ENCODE measurements around the gene EGLN1. TPM values are rescaled to one million over a fixed set of nuclear protein-coding genes. Genes with fewer than 3 reads are reported as not detected.

The EGLN1 gene
- total RNA-seq, 4 donors from 2014 or later, result 36.6 to 48.5 (median 42.2) TPM

- DNase-seq, result no peak
- Histone ChIP-seq H3K27me3 (no peaks in the 10 kb centered on the region), H3K4me1 (peaks cover 27 to 28% of the 10 kb centered on the region in 2 donors), H3K9me3 (no peaks in the 10 kb centered on the region), H3K27ac (no peak overlapping the region), H3K36me3 (no peaks in the 10 kb centered on the region), H3K4me3 (replicated peaks in 1 of 3) (no peak overlapping the region)
- intact Hi-C loops (cut with DNase I), result no loop called here
- WGBS, 2 donors, result 95 to 97% methylated on average over 2 of the region's 2 CpGs
- TF ChIP-seq, protein P1, sequence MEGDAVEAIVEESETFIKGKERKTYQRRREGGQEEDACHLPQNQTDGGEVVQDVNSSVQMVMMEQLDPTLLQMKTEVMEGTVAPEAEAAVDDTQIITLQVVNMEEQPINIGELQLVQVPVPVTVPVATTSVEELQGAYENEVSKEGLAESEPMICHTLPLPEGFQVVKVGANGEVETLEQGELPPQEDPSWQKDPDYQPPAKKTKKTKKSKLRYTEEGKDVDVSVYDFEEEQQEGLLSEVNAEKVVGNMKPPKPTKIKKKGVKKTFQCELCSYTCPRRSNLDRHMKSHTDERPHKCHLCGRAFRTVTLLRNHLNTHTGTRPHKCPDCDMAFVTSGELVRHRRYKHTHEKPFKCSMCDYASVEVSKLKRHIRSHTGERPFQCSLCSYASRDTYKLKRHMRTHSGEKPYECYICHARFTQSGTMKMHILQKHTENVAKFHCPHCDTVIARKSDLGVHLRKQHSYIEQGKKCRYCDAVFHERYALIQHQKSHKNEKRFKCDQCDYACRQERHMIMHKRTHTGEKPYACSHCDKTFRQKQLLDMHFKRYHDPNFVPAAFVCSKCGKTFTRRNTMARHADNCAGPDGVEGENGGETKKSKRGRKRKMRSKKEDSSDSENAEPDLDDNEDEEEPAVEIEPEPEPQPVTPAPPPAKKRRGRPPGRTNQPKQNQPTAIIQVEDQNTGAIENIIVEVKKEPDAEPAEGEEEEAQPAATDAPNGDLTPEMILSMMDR (IDR thresholded peaks at IDR 0.05), result no peak
- TF ChIP-seq POLR2A (IDR thresholded peaks at IDR 0.05), result no peak
These were observed 8.4 kb downstream of the EGLN1 start for GRCh38 chr1:231413749-231414082.

GRCh38 chr1:231411036-231411531 lies 11.0 kb downstream of the EGLN1 start:
- Histone ChIP-seq H3K4me1 (peaks cover 18 to 22% of the 10 kb centered on the region in 2 donors), H3K27ac (no peak overlapping the region), H3K9me3 (no peaks in the 10 kb centered on the region), H3K4me3 (replicated peaks in 1 of 3) (no peak overlapping the region), H3K27me3 (no peaks in the 10 kb centered on the region), H3K36me3 (no peaks in the 10 kb centered on the region)
- WGBS, 2 donors, result 89 to 91% methylated on average over 2 of the region's 2 CpGs
- TF ChIP-seq, protein P1 (IDR thresholded peaks at IDR 0.05), result no peak
- TF ChIP-seq POLR2A (IDR thresholded peaks at IDR 0.05), result no peak
- DNase-seq, result no peak
- intact Hi-C loops (cut with DNase I), result no loop called here

GRCh38 chr1:231410036-231410612 lies 12.0 kb downstream of the EGLN1 start:
- 77 to 78% methylated on average over 2 of the region's 2 CpGs for WGBS, 2 donors
- TF ChIP-seq POLR2A (IDR thresholded peaks at IDR 0.05), result no peak
- TF ChIP-seq, protein P1 (IDR thresholded peaks at IDR 0.05), result no peak
- H3K4me3 ChIP-seq (replicated peaks in 1 of 3), result no peak overlapping the region
- DNase-seq, result no peak
- H3K4me1 ChIP-seq, result peaks cover 18 to 22% of the 10 kb centered on the region in 2 donors
- H3K27ac ChIP-seq, result no peak overlapping the region
- intact Hi-C loops (cut with DNase I), result no loop called here
- H3K9me3 ChIP-seq, result no peaks in the 10 kb centered on the region
- H3K27me3 ChIP-seq, result no peaks in the 10 kb centered on the region
- H3K36me3 ChIP-seq, result no peaks in the 10 kb centered on the region

DNA sequence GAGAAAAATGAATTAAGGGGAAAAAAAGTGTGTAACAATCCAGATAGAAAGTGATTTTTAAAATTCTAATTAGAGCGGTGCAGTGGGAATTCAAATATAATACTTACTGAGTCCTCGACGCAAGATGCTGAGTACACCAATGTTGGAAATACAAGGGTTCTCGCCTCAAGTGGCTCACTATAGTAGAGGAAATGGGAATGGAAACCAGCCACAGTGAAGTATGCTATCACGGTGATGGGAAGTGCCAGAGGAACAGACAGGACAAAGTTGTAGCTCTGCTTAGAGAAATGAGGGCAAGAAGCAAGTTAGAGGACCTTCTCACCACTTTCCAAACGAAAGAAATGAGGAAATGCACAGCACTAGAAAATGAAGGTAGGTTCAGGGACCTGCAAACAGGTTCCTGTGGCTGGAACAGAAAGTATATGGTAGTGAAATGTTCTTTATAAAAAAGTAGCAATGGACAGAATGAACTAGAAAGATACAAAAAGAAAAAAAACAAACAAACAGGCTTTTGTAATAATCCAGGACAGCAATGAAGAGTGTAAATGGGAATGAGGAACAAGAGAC lies 13.5 kb downstream of the EGLN1 start:
- TF ChIP-seq POLR2A (IDR thresholded peaks at IDR 0.05), result no peak
- TF ChIP-seq, protein P1 (IDR thresholded peaks at IDR 0.05), result no peak
- WGBS, 2 donors, result 66 to 74% methylated on average over 6 of the region's 6 CpGs
- Histone ChIP-seq H3K36me3 (no peaks in the 10 kb centered on the region), H3K4me3 (replicated peaks in 1 of 3) (no peak overlapping the region), H3K9me3 (no peaks in the 10 kb centered on the region), H3K27ac (no peak overlapping the region), H3K4me1 (peaks cover 18 to 20% of the 10 kb centered on the region in 2 donors), H3K27me3 (no peaks in the 10 kb centered on the region)
- intact Hi-C loops (cut with DNase I), result no loop called here
- DNase-seq, result no peak

All from thyroid gland (tissue), 4 donors.